GM12892 (cell line): ENCODE data around the gene SORBS2.

ENCODE experiments used
- DNase-seq: peaks from one replicate; pipeline ENCODE4 v3.0.0; 2011; ENCODE audit not compliant: insufficient read length
- FAIRE-seq: peaks from 2 replicates; lab custom pipeline; 2011; peaks lifted over from hg19 to GRCh38; lab: Jason Lieb, UNC
- POLR2A ChIP-seq: IDR thresholded peaks from 2 replicates; pipeline ENCODE4 v1.6.1; 2011; ENCODE audit warnings: low read depth, low read length, control low read depth
- POLR2AphosphoS5 ChIP-seq: IDR thresholded peaks from 2 replicates; pipeline ENCODE4 v1.6.1; 2011; ENCODE audit warnings: low read depth, low read length, control low read depth
- TAF1 ChIP-seq: IDR thresholded peaks from 2 replicates; pipeline ENCODE4 v1.6.1; 2011; ENCODE audit warnings: low read depth, mild to moderate bottlenecking, control low read depth, low read length, borderline replicate concordance

SORBS2 gene

DNA sequence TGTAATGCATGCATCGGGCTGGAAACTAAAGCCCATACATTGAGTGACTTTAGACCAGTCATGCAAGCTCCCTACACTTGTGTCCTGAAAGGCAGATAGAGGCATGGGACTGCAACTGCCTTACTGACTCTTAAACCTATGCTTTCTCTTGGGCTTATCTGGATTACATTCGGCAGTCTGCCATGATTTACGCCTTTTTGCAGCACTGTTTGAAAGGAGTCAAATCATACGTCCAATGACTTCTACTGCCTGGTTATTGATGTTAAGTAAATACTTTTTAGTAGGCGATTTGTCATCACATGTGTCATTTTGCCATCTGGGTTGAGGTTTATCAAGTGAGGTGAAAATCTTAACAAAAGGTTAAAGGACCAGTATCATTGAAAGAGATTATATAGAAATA, 31.5 kb downstream of the SORBS2 start:
- FAIRE-seq (no peak), DNase-seq (no peak)
- TF ChIP-seq POLR2AphosphoS5, result no peak
- TF ChIP-seq POLR2A, result no peak
- no peak for TF ChIP-seq TAF1

DNA sequence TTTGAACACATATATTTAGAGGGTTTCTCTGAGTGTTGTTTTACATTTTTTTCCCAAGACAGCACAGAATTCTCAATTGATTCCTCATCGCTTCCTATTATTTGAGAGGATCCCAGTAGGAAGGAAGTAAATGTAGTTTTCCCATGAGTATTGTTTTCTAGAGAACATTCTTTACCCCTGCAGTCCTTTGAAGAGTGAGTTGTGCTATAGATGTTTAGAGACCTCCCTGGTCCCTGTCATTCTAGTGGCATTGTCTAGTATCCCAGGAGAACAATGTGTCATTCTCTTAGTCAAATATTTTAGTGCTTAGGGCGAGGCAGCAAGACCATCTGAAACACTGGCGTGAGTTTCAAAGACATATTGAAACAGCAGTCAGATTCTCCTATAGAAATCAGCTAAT, 32.5 kb downstream of the SORBS2 start:
- DNase-seq (no peak), FAIRE-seq (no peak)
- no peak for TF ChIP-seq POLR2AphosphoS5
- no peak for TF ChIP-seq TAF1
- TF ChIP-seq POLR2A, result no peak

DNA sequence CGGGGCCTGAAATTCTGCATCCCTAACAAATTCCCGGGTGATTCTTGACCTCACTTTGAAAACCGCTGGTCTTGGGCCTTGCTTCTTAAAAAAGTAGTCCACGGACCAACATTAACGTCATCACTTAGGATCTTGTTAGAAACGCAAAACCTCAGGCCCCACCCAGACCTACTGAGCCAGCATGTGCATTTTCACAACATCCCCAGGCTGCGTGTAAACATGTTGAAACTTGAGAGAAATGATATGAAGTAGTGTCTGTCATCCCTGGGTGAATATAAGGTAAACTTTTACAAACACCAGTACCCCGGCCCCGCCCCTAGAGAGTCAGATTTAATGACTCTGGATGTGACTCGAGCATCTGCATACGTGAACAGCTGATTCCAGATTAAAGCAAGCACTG, 33.7 kb downstream of the SORBS2 start:
- FAIRE-seq (no peak), DNase-seq (no peak)
- TF ChIP-seq POLR2AphosphoS5, result no peak

DNA sequence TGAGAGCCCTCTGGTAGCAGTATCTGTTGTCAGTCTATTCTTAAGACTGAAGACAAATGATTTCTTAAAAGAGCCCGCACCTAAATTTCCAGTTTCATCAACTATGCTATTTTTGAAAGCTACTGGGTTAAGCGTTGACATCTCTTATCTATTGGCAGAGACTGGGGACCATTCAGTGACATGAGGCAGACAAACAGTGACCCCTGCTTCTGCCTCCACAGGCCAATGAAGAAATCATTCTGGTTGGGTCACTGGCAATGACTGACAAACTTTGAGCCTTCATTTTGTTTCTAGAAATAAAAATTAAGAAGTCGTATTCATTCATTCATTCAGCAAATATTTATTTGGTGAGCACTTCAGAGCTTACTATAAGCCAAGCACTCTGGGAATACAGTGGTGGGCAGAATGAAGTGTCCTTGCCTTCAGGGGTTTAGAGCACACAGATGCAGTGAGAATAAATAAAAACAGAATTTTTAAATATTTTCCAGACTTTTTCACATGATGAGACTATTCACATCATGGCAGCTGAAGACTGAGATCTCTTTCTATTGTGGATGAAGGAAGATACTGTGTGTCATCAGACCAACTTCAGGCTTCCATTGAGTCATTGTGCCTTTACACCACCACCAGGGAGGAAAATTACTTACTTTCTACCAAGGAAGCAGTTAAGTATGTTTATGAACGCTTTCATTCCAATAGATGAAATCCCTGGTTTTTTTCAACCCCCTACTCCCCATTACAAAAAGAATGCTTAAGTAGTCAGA, 36.0 kb downstream of the SORBS2 start:
- DNase-seq (no peak), FAIRE-seq (no peak)
- no peak for TF ChIP-seq POLR2A
- TF ChIP-seq TAF1, result no peak
- TF ChIP-seq POLR2AphosphoS5, result no peak

DNA sequence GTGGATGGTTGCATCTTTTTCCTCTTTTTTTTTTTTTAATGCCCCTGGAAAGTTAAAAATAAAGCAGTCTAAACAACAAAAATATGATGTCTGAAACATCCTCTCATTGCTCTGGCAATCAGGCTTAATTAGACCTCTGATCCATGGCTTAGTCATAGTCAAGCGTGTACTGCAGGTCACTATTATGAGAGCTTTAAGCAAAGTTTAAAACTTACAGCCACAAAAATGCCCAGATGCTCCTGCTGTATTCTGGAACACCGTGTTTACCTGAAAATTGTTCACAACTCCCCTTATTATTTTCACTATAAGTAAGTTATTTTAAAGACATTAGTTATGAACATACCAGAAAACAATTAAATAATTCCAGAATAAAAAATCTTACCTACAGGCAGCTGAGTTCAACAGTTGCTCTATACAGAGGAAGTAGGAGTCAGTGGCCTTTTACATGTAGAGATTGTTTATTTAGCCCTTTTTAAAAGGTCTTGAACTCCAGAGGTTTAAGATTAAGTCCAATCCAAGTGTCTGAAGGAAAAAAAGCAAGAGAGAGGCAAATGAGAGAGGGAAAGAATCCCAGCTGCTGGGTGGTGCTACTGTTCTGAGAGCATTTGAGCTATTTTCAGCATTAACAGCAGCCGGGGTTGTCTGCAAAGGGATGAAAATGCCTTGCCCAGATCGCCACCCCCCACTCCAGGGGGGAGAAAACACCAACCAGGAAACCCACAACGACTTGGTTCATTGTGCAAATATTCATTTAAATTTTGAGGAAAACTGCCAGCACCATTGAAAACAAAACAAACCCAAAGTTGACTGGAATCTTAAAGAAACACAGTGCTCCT, 36.9 kb downstream of the SORBS2 start:
- no peak for FAIRE-seq

DNA sequence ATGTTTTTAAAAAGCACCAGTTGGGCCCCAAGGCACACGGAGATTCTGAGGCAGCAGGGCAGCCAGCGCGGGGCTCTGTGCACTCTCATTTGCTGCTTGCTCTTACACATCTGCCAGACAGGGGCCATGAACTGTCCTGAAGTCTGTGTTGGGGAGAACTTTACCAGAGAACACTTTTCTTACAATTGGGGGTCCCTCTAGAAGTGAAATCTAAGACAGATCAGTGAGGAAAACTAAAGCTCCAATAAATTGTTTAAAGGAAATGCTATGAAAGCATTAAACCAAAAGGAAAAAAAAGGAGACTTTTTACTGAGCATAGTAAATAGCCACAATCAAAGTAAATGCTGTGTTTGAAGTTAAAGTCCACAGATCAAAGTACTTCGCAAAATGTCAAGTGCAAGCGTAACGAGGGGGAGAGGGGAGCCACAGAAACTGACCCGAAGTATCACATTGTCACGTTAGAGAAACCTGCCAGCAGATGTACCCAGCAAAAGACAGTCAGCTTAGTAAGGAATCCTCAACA, 37.8 kb downstream of the SORBS2 start:
- DNase-seq (no peak), FAIRE-seq (no peak)
- TF ChIP-seq POLR2AphosphoS5 (no peak), POLR2A (no peak), TAF1 (no peak)

More for the DNA sequence above, 36.9 kb downstream of the SORBS2 start:
- DNase-seq, result no peak
- TF ChIP-seq TAF1, result no peak
- TF ChIP-seq POLR2AphosphoS5, result no peak
- no peak for TF ChIP-seq POLR2A

DNA sequence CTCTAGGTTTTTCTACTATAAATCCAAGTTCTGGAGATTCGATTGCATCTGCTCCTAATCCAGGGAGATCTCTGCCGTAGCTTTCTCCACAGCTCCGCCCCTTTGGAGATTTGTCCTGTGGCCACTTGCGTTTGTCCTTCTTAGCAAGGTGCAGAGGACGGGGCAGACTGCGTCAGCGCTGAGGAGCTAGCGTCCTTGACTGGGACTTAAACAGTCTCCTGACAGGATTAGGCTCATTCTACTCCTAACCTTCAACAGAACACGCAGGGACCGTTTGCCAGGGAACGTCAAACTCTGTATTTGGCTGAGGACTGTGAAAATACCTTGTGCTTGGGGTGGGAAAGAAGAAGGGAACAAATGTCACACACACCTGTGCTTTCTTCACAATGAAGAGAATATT, 38.6 kb downstream of the SORBS2 start:
- TF ChIP-seq POLR2A, result no peak
- TF ChIP-seq TAF1, result no peak
- no peak for TF ChIP-seq POLR2AphosphoS5
- DNase-seq (no peak), FAIRE-seq (no peak)

DNA sequence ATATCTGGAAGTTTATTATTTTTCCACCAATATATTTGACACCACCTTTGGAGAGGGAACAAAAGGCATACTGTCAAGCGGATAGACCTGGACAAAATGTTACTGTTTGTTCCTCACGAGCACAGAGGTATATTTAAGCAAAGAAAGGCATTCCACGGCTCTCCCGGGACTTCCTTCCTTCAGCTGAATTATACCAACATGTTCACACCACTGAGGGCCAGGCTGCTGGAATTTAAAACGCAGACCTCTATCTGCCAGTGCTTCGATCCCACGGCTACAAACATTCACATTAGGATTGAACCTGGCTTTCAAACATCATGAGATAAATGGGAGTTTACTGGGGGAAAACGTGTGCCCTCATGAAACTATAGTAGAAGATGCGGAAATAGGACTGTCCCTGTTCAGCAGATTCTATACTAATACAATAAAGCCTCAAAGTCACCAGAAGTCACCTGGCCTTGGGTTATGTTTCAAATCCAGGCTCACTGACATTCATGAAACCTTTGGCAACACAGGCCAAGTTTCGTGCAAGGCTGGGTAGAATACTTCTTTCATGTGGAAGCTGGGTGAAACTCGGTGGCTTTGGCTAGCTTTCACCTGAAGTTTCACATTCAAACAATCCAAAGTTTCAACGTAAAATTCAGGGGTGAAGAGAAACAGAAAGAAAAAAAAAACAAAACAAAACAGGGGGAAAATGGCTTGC, 39.5 kb downstream of the SORBS2 start:
- TF ChIP-seq POLR2AphosphoS5, result no peak
- TF ChIP-seq TAF1, result no peak
- TF ChIP-seq POLR2A, result no peak
- DNase-seq, result no peak
- FAIRE-seq, result no peak

DNA sequence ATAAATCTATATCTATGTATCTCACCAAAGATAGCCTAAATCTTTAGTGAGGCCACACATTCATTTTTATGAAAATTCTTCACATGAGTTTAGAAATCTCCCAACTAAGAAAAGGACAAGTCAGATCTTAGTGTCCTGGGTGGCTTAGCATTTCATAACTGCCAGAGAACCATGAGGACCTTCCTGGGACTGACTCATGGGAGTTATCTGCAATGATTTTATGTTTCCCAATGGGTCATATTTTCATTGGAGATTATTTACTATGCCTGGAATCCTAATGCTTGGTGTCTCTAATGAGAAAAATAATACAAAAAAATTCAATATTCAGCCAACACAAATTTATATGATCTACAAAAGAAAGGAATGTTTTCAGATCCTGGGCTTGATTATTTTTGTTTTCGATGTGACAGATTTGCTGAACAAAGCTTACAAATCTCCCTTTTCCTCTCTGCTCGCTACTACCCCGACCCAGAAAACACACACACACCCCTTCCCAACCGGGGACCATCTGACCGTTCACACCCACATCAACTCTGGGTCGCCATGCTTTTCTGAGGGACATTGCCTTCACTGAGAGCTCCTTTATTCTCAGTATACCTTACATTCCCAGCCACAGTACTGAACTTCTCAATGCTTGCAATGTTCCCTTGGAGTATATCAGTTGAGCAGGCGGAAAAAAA, 40.1 kb downstream of the SORBS2 start:
- TF ChIP-seq POLR2A (no peak), POLR2AphosphoS5 (no peak), TAF1 (no peak)
- no peak for FAIRE-seq
- no peak for DNase-seq

DNA sequence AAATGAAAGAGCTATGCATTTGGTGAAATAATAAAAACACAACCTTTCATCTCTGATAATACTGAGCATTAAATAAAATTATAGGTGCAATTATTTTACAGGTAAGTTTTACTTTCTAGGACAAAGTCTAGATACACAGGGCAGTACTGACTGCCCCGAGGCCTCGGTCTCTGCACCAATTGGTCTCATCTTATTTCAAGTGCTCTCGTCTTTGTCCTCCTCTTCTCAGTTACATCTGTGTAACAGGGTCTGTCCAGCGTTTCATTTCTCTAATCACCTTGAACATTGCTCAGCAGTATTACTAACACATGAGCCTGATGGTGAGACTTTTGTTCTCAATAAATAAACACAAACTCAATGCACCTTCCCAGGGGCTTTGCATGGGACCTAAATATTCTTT, 44.5 kb downstream of the SORBS2 start:
- FAIRE-seq (no peak), DNase-seq (no peak)
- TF ChIP-seq POLR2AphosphoS5 (no peak), TAF1 (no peak), POLR2A (no peak)

DNA sequence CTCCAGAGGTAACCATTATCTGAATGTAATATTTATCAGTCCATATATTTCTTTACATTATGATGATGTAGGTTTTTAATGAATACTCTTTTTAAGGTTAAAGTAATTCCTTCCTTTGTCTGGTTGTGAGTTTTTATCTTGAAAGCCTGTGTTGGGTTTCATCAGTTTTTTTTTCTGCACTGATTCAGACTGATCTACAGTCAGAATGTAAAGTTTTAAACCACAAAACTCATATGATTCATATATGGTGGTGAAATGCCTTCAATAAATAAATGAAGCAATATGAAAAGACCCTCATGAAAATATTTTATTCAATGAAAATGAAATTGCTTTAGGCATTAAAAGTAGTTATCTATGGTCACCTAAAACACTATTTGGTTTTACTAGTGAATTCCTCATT, 47.1 kb downstream of the SORBS2 start:
- no peak for FAIRE-seq
- TF ChIP-seq TAF1, result no peak
- no peak for TF ChIP-seq POLR2AphosphoS5
- TF ChIP-seq POLR2A, result no peak
- no peak for DNase-seq
